BJ (cell line): ENCODE measurements around the gene DCAF5. TPM values are rescaled to one million over a fixed set of nuclear protein-coding genes. Genes with fewer than 3 reads are reported as not detected.
"Not testable (repeated sequence)": the region's sequence is repeated elsewhere in the genome, so short reads cannot be mapped to it uniquely, and the experiment has no call there.

Source experiments
- CTCF ChIA-PET: fragments of 350-600 bp; formaldehyde crosslinking; extraction: SDS; loops from one replicate; lab custom pipeline; 2021; ENCODE audit warnings: antibody characterized with exemption, inconsistent platforms; lab: Yijun Ruan, JAX
- POLR2A ChIA-PET: fragments of 300-600 bp; sonication (Branson Sonifier 250); formaldehyde crosslinking; extraction: SDS; loops from one replicate; lab custom pipeline; 2021; ENCODE audit warnings: antibody characterized with exemption; lab: Charles Lee
- DNase-seq: peaks from one replicate; pipeline ENCODE4 v3.0.0-alpha.2; 2011; ENCODE audit warnings: low read depth
- H3K27me3 ChIP-seq: 2 replicates; pipeline ENCODE4 v1.6.0; 2011; ENCODE audit warnings: low read length; ENCODE audit not compliant: control insufficient read depth, insufficient read depth
- H3K36me3 ChIP-seq: 2 replicates; pipeline ENCODE4 v1.5.1; 2011; ENCODE audit warnings: low read length; ENCODE audit not compliant: control insufficient read depth, insufficient read depth
- H3K4me3 ChIP-seq: 2 replicates; pipeline ENCODE4 v1.5.1; 2011; ENCODE audit warnings: low read depth, mild to moderate bottlenecking, control low read depth, low read length
- CTCF ChIP-seq: IDR thresholded peaks from 2 replicates; pipeline ENCODE4 v1.5.1; 2011; ENCODE audit warnings: low read depth, mild to moderate bottlenecking, control low read depth, inconsistent platforms, low read length, moderate library complexity; ENCODE audit not compliant: insufficient read depth
- polyA plus RNA-seq: library from polyadenylated mRNA; depleted of rRNA; stranded (reverse); fragments of >200 nt; gene quantifications from 2 replicates; pipeline ENCODE4 v1.2.3, GENCODE V29; 2011

DCAF5 gene
- polyA plus RNA-seq, 1 experiment, result 42.0 TPM

GRCh38 chr14:69170839-69171238, 17.9 kb upstream of the DCAF5 start:
- no peaks in the 10 kb centered on the region for H3K27me3 ChIP-seq
- DNase-seq, result no peak
- ChIA-PET POLR2A (no interaction called here), CTCF (interaction anchor here (1.5 kb wide), 1 partner anchor 41 kb away, joined by 5 read pairs; no protein-coding TSS in a partner anchor)
- no peak for TF ChIP-seq CTCF
- H3K36me3 ChIP-seq, result no peaks in the 10 kb centered on the region
- H3K4me3 ChIP-seq, result no peak overlapping the region

GRCh38 chr14:69165787-69166186, 12.9 kb upstream of the DCAF5 start:
- H3K27me3 ChIP-seq, POLR2A ChIA-PET, H3K36me3 ChIP-seq, DNase-seq, CTCF ChIA-PET, H3K4me3 ChIP-seq: not testable (repeated sequence)

- ChIA-PET CTCF (no interaction called here), POLR2A (no interaction called here)
- no peak overlapping the region for H3K4me3 ChIP-seq
- DNase-seq, result no peak
- H3K27me3 ChIP-seq, result no peaks in the 10 kb centered on the region; the same call in 1 of the 2 replicates
- no peaks in the 10 kb centered on the region for H3K36me3 ChIP-seq
- TF ChIP-seq CTCF, result no peak
Observed at GRCh38 chr14:69161590-69161989, 8.7 kb upstream of the DCAF5 start.

- Histone ChIP-seq H3K4me3 (no peak overlapping the region), H3K36me3 (no peaks in the 10 kb centered on the region), H3K27me3 (no peaks in the 10 kb centered on the region; the same call in 1 of the 2 replicates)
- ChIA-PET POLR2A (no interaction called here), CTCF (no interaction called here)
- no peak for TF ChIP-seq CTCF
- no peak for DNase-seq
Observed at GRCh38 chr14:69156224-69156623, 3.3 kb upstream of the DCAF5 start.

- ChIA-PET CTCF (no interaction called here), POLR2A (no interaction called here)
- TF ChIP-seq CTCF, result no peak
- DNase-seq, result no peak
- no peaks in the 10 kb centered on the region for H3K27me3 ChIP-seq
- H3K36me3 ChIP-seq, result no peaks in the 10 kb centered on the region
- H3K4me3 ChIP-seq, result no peak overlapping the region
Observed at GRCh38 chr14:69154779-69155178, 1.9 kb upstream of the DCAF5 start.

- ChIA-PET POLR2A (no interaction called here), CTCF (interaction anchor here (1.0 to 1.9 kb wide), 2 partner anchors 21 to 24 kb away, joined by 5 to 6 read pairs; no protein-coding TSS in a partner anchor)
- Histone ChIP-seq H3K4me3 (peak overlapping the region; percentile 81), H3K27me3 (no peaks in the 10 kb centered on the region), H3K36me3 (no peaks in the 10 kb centered on the region)
- no peak for DNase-seq
- TF ChIP-seq CTCF, result no peak
Observed at GRCh38 chr14:69153873-69154270, 953 bp upstream of the DCAF5 start.
